ENCODE measurements around the gene LRRC37A2.
"Not testable (repeated sequence)": the region's sequence is repeated elsewhere in the genome, so short reads cannot be mapped to it uniquely, and the experiment has no call there.

The LRRC37A2 gene

GRCh38 chr17:46598344-46598931, 86.2 kb downstream of the LRRC37A2 start:
- not testable (repeated sequence) for DNase-seq (ENCODE audit: low read depth)

DNA sequence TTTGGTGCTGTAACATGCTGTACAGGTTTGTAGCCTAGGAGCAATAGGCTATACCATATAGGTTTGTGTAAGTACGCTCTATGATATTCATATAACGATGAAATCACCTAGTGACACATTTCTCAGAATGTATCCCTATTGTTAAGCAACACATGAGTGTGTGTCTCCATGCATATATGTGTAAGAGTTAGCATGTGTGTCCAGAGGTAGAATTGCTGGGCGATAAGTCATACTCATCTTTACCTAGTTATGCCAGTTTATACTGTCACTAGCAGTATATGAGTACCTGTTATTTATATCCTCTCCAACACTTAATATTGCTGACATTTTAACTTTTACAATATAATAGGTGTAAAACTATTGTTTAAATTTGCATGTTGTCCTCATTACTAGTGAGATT, 88.5 kb downstream of the LRRC37A2 start:
- DNase-seq (ENCODE audit: low read depth), result not testable (repeated sequence)

- not testable (repeated sequence) for DNase-seq (ENCODE audit: low read depth)
These were observed 90.9 kb downstream of the LRRC37A2 start for GRCh38 chr17:46603125-46603524.

Data from ELR (cell line).